Hematopoietic multipotent progenitor cell treated with erythropoietin and hydrocortisone succinate and interleukin-3 and kit ligand, for 17 days (in vitro differentiated cells): ENCODE data around the gene PKNOX2.

Experiments
- DNase-seq: peaks from one replicate; pipeline ENCODE4 v3.0.0-alpha.2; 2015; ENCODE audit warnings: low spot score

Gene PKNOX2

DNA sequence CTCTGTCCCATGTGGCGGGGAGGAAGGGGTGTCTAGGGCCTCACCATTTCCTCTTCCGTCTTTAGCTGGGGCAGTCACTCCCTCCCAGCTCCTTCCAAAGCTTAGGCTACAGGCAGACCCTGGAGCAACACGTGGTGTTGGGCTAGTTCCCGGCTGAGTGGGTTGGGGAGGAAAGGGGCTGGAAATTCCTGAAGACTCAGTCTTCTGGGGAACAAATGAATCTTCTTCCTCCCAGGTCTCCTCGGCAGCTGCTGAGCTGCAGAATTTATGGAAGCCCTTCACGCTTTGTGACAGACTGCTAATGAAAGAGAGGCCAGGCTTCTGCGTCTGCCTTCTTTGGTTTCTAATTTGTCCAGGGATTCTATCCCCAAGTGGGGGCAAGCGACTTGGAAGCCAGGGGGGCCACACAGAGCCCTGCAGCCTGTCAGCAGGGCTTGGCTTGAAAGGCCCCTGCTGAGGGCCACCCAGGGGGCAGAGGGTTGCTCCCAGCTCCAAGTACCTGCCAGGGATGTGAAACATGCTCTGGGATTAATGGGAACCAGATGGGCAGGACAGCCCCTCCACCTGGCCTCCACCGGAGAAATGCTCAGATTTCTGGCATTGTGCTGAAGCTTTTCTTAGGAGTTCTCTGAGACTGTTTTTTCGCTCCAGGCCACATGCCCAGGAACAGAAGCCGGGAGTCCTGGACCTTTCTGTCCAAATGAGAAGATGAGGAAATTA lies 123.1 kb downstream of the PKNOX2 start:
- no peak for DNase-seq

DNA sequence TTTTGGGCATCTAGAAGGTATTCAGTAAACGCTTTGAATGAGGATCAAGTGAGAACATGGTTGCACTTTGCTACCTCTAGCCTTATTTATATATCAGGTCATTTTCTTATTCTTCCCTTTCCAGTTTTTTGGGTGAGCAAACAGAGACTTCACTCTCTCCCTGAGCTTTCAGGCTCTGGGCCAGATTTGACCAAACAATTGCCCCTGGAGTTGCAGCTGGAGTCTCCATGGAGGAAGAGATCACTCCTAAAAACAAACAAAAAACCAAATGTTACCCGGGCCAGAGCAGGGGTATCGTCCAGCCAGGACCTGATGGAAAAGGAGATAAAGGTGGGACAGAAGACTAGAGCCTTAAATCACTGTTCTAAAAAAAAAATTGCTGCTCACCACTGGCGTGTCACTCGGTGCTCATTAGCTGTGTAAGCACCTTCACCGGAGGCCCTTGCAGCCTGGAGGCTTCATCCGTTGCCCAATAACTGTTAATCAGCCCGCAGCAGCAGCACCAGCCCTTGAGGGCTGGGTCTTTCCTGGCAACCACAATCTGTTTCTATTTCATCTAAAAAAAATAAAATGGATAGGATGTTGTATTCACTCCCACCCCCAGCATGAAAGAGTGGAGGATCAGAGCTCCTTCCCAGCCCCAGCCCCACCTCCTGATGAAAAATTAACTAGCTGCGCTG lies 125.0 kb downstream of the PKNOX2 start:
- DNase-seq = no peak

DNA sequence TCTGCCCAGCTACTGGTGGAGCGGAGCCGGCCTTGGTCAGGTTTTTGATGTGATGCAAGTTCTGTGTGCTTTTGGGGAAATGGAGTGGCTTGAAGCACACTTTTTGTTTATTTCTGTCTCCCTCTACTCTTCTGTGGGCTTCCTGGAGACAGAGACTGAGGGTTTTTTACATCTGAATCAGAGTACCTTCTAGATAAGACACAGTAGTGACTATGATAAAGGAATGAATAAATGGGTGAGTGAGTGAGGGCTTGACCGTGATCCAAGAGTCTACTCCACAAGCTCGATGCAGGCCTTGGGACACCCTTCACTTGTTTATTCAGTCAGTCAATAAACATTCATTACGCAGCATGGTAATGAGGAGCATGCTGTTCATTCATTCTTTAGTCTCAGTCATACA lies 125.7 kb downstream of the PKNOX2 start:
- DNase-seq = no peak

DNA sequence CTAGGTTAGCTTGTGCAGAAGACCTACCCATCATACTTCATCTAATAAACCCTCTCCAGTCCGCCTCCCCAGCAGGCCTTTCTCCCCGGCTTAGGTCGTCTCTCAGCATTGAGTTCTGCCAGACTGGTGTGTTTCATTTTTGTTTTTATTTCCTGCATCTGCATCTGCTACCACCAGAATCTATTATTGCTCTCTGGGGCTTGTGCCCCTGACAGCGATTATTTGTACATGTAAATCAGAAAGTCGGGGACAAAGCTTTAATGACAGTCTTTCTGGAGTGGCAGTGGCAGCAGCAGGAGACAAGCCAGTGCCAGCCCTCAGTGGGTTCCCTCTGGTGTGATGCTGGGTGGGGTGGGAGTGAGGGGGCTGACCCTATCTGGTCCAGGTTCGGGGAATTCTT lies 127.5 kb downstream of the PKNOX2 start:
- DNase-seq = no peak

DNA sequence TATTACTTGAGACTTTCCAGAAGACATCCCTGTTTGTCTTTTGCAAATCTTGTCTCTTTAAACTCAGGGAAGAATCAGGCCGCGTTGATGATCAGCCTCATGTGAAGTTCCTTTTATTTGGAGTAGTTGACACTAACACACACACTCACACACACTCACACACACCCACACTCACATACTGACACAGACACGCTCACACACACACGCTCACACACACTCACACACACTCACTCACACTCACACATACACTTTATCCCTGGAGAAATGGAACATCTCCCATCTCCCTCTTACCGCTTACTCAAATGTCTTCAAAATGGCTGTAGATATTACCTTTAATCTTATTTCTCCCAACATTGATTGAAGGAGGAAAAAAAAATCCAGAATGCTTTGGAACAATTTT lies 129.0 kb downstream of the PKNOX2 start:
- no peak for DNase-seq

DNA sequence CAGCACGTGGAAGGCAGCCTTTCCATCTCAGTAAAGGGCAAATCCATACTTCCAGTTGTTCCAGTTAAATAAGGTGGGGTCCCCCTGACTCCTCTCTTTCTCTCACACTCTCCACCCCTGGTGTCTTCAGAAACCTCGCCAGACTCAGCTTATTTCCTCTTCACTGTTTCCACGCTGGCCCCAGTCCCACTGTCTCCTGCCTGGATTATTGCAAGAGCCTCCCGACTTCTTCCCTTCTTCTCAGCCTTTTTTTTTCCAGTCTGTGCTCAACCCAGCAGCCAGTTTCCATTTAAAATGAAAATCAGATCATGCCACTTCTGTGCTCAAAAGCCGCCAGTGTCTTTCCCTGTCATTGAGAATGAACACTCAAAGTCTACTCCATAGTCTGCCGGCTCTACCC lies 131.4 kb downstream of the PKNOX2 start:
- no peak for DNase-seq

DNA sequence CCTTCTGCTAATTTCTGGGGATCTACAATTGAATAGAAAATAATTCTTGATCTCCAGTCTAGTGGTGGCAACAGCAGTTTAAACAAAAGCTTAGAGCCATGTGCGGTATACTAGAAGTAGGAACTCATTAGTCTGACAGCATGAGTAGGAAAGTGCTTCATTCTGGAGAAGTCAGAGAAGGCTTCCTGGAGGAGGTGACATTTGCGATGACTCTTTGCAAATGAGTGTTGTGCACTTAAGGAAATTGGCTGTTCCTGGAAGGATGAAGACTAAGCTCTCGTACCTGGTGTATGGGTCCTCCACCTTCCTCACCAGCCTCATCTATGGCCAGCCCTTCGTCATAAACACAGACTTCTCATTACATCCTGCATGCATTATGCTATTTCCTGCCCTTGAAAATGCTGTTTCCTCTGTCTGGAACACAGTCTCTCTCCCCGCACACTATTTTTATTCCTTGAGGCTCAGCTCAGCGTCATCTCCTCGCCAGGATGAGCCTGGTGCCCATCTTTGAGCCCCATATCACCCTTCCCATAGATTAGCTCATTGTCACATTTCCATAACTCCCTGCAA lies 132.9 kb downstream of the PKNOX2 start:
- DNase-seq = no peak

DNA sequence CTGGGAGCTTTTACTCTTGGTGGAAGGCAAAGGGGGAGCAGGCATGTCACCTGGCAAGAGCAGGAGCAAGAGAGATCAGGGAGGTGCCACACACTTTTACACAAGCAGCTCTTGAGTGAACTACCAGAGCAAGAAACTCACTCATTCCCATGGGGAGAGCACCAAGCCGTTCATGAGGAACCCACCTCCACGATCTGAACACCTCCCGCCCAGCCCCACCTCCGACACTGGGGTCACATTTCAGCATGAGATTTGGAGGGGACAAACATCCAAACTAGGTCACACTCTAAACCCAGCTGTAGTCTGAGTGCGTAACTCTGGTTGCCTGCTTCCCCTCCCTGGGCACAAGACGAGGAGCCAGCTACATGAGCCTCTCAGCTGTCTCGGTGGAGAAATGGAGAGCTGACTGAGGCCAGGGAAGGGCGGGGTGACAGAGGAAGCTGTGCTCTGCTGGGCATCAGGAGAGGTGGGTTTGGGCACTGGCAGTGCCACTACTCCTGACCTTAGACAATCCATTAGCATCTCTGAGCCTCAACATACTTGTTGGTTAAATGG lies 134.6 kb downstream of the PKNOX2 start:
- DNase-seq = no peak

DNA sequence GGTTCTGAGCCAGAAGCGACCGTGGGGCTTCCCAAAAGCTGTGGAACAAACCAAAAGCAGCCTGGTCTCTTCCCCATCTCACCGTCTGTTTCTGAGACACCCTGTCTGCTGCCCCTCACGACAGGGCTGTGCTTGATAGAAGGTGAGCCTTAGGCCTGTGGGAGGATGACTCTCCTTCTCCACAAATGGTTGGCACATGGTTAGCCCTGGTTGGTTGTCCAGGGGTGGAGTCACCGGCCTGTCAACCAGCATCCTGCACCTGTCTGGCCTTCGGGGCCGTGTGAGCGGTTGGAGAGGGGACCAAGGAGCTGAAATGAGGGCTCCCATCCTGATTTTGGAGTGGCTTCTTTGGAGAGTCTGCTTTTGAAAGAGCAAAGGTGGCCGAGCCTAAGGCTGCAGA lies 135.3 kb downstream of the PKNOX2 start:
- no peak for DNase-seq

DNA sequence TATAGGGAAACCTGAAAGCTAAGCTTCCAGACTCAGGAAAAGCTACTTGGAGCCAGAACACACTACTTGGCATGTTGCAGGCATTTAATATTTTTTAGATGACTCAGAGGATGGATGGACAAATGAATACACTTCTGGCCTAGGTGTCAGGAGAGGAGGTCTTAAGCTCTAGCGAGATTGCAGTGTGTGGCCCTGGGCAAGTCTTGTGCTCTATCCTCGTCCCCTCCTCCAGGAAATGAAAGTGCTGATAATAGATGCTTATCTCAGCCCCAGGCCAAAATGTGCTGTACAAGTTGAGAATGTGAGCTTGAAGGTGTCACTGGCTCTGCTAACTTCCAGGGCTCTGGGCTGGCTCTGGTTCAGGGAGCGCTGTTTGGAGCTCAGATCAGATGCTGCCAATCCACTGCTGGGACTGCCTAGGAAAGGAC lies 136.3 kb downstream of the PKNOX2 start:
- DNase-seq = no peak

DNA sequence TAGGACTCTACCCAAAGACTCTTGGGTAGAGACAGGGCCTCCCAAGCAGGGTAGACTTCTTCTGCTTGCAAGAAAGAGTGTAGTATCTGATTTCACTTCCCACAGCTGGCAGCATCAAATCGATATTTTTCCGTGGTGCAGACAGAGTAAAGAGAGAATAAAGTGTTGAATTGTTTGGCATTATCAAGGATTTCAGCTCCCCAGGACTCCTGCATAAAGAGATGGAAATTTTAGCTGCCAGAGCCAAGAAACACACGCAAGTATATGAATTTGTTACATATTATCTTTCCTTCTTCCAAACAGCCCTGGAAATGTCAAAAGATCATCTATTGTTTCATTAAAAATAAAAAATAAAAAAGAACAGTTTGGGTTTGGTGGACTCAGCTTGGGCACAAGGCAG lies 136.8 kb downstream of the PKNOX2 start:
- DNase-seq = no peak

DNA sequence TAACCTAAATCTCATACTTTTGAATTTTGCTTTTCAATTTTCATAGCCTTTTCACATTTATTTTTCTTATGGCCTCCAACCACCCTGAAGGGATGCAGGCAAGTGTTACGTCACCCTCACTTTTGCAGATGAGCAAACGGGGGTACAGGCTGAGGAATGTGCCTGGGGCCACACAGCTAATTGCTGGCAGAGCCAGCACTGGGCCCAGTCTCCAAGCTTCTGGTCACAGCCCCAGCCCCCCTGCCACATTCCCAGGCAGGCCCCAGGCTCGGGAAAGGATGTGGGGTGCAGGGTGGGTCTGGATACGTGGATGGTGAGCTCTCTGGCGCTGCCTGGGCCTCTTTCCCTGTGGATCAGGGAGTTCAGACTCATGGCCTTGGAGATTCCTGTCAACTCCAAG lies 138.6 kb downstream of the PKNOX2 start:
- no peak for DNase-seq

DNA sequence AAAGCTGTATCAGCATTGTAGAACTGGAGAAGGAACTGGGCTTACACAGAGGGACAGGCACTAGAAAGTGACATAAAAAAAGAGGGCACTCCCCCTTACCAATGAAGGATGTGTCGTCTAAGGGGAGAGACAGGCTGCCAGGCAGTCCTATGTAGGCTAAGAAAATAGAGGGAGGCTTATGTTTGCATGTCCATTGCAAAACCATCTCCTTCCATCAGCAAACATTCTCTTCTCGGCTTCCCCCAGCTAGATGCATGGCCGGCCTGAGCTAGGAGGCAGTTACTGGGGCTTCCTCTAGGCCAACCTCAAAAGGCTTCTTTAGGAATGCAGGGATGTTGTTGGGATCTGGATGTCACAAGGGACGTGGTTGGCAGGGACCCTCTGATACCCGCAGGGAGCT lies 139.1 kb downstream of the PKNOX2 start:
- no peak for DNase-seq

DNA sequence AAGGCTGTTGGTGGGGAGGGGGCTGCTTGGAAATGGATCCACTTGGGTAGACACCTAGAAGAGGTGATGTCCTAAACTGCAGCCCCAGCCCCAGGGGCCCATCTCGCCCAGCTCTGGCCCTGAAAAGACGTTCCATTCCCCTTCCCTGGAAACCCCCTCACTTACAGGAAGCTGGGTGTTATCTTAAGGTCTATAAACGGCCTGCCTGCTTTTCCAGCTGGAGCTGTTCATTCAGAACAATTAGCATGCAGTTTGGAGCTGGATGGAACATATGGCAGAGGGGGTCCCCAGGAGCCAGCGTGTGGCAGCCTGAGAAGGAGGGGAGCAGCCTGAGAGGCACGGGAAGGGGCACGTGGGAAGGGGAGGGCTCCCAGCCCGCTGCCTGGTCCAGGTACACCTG lies 139.6 kb downstream of the PKNOX2 start:
- no peak for DNase-seq

DNA sequence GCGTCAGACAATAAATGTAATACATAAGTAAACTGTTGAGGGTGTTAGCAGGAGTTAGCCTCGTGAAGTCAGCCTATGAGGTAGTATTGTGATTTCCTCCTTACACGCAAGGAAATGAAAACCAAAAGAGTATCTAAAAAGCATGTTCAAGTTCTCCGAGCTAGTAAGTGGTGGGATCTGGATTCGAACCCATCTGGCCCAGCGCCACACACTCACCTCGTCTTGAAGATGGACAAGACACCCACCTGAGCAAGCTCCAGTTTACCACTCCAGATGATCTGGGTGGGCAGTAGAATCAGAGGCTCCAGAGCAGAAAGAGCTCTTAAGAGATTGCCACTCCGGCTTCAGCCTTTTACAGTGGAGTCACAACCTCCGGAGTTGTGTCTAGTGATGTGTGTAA lies 140.3 kb downstream of the PKNOX2 start:
- no peak for DNase-seq

DNA sequence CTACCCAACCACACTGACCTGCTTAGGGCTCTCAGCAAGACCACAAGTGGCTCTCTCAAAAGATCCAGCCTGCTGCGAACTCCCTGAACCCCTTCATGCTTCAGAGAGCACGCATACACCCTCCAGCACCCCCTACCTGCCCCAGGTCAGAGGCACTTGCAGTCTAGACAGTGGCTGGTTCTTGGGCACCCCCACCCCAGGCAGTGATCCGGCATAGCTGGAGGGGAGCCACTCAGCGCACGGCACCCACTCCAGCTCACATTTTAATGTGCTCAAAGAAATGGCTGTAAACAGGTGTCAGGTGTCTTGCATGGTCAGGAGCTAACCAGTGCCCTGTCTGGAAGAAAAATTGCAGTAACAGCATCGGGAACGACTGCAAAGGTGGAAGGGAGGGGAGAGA lies 140.8 kb downstream of the PKNOX2 start:
- no peak for DNase-seq

DNA sequence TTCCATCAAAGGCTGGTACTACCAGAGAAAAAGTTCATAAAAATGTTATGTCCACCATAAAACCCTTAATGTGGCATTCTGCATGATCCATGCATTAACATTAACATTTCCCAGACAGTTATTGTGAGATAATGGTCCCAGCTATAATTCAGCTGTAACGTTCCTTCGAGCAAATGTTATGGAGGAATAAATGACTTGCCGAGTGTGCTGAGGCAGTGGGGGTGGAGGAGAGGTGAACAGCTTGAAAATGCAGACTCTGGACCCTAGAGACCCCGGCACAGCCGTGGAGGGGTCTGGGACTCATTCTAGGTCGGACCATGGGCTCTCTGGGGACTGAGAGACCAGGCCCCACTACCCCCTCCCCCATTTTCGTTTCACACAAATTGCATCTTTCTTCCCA lies 141.9 kb downstream of the PKNOX2 start:
- no peak for DNase-seq

DNA sequence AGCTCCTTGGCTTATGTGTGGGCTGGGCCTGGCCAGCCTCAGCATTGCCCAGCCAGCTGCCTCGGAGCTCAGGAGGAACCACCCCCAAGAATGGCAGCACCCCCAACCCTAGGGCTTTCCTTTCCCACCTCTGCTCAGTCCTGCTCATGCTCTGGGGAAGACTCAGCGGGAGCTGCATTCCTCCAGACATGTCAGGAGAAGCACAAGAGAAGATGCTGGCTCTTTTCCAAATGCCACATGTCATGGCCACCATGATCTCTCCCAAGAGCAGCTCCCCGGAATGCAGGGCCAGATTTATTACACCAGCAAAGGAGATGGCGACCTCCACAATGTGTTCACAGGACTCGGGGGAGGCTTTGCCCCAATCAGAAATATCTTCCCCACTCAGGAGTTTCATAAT lies 143.7 kb downstream of the PKNOX2 start:
- DNase-seq = no peak

DNA sequence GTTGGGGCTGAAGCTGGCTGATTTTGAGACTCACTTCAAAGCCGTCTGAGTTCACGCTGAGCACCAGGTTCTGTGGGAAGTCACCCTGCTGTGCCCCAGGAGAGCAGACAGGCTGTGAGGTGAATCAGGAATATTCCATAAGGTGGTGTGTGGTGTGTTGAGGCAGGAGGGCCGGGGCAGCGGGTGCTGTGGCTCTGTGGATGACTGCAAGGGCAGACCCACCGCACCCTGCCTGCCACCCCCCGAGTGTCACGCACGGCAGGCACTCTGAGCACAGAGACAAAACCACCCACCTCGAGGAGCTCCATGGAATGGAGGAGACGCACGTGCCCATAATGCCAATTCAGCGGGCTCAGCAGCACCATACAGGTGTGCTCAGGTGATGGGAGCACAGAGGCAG lies 147.8 kb downstream of the PKNOX2 start:
- DNase-seq = no peak

DNA sequence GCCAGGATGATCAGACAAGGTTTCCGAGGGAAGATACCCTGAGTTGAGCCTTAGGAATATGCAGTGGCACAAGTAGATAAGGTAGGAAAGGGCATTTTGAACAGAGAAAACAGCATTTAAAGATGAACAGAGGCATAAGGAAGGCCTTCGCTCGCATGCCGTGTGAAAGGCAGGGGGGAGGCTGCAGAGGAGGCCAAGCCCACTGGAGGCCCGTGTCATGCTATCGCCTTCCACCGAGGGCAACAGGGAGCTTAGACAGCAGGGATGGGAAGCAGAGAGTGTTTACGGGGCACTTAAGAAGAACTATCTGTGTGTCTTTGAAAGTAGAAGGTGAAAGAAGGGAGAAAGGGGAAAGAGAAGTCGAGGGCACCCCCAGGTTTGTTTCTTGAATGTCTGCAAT lies 148.3 kb downstream of the PKNOX2 start:
- no peak for DNase-seq

DNA sequence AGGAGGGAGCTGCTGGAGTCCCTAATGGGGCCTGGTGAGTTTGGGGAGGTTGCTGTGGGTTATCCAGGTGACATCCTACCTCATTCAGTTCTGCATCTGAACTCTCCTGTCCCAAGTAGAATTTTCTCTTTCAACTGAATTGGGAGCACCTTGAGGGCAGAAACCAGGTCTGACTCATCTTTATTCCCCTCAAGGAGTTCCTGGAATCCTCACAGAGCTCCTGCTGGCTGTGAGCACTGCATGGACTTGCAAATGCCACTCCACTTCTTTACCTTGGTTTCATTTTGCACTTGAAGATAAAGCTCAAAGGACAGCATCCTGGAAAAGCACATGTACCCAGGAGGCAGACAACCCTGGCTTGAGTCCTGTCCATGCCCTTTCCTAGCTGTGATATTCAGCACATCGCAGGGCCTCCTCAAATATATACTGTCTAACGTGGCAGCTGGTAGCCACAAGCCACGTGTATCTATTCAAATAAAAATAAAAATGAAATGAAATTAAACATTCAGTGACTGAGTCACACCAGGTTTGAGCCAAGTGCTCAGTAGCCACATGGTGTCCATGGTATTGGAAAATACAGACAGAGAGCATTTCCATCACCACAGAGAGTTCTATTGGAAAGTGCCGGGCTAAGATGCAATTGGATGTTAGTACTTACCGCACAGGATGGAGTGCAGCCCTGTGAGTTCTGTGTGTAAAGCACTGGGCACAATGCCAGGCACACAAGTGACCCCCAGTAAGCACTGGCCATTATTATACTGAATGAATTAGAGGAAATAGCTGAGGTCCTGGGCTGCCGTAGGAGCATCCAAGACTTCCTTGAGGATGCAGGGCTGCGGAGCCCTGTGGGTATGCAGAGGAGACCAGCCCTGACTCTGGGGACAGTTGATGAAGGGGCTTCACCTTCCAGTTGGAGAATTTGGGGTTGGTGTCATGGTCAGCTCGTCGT lies 149.0 kb downstream of the PKNOX2 start:
- DNase-seq = no peak
